Measurements from ENCODE around the gene CASP1.
"Not testable (repeated sequence)": the region's sequence is repeated elsewhere in the genome, so short reads cannot be mapped to it uniquely, and the experiment has no call there.

The CASP1 gene

GRCh38 chr11:105034813-105035620, at the start of gene CASP1:
Gene CASP1, minus strand, starts transcription at chr11:105035144. Its CDS starts 31 bp downstream, at chr11:105035113.
- no peak for DNase-seq (ENCODE audit: low spot score)

- no peak for DNase-seq (ENCODE audit: low spot score)
Measured at GRCh38 chr11:105081412-105082150, 46.6 kb upstream of the CASP1 start.

GRCh38 chr11:105080171-105080906, 45.4 kb upstream of the CASP1 start:
- DNase-seq (ENCODE audit: low spot score) = not testable (repeated sequence)

GRCh38 chr11:105078283-105078682, 43.3 kb upstream of the CASP1 start:
- DNase-seq (ENCODE audit: low spot score) = no peak

GRCh38 chr11:105077141-105077790, 42.3 kb upstream of the CASP1 start:
- DNase-seq (ENCODE audit: low spot score) = not testable (repeated sequence)

- DNase-seq (ENCODE audit: low spot score) = no peak
Measured at GRCh38 chr11:105074166-105074530, 39.2 kb upstream of the CASP1 start.

- DNase-seq (ENCODE audit: low spot score) = no peak
Measured at GRCh38 chr11:105073456-105074165, 38.7 kb upstream of the CASP1 start.

- DNase-seq (ENCODE audit: low spot score) = not testable (repeated sequence)
Measured at GRCh38 chr11:105072080-105072479, 37.1 kb upstream of the CASP1 start.

GRCh38 chr11:105071089-105071732, 36.3 kb upstream of the CASP1 start:
- DNase-seq (ENCODE audit: low spot score) = no peak

GRCh38 chr11:105070306-105070705, 35.4 kb upstream of the CASP1 start:
- DNase-seq (ENCODE audit: low spot score) = no peak

- not testable (repeated sequence) for DNase-seq (ENCODE audit: low spot score)
Measured at GRCh38 chr11:105069749-105070148, 34.8 kb upstream of the CASP1 start.

GRCh38 chr11:105063245-105063941, 28.4 kb upstream of the CASP1 start:
- DNase-seq (ENCODE audit: low spot score) = not testable (repeated sequence)

- DNase-seq (ENCODE audit: low spot score) = no peak
Measured at GRCh38 chr11:105057432-105057831, 22.5 kb upstream of the CASP1 start.

- DNase-seq (ENCODE audit: low spot score) = no peak
Measured at GRCh38 chr11:105056446-105056845, 21.5 kb upstream of the CASP1 start.

GRCh38 chr11:105054723-105055493, 20.0 kb upstream of the CASP1 start:
- DNase-seq (ENCODE audit: low spot score) = no peak

GRCh38 chr11:105052487-105052886, 17.5 kb upstream of the CASP1 start:
- no peak for DNase-seq (ENCODE audit: low spot score)

- DNase-seq (ENCODE audit: low spot score) = no peak
Measured at GRCh38 chr11:105051559-105051958, 16.6 kb upstream of the CASP1 start.

- DNase-seq (ENCODE audit: low spot score) = no peak
Measured at GRCh38 chr11:105049481-105049880, 14.5 kb upstream of the CASP1 start.

GRCh38 chr11:105046898-105047579, 12.1 kb upstream of the CASP1 start:
- DNase-seq (ENCODE audit: low spot score) = peak; percentile 41

Data from LoVo (cell line).